NCI-H526 (cell line): ENCODE data around the gene THEM5.

ENCODE experiments used
- DNase-seq, 2 experiments: peaks; one replicate each; lab custom pipeline; 2025; lab: John Stamatoyannopoulos, UW

Gene THEM5

GRCh38 chr1:151819976-151820623, 33.4 kb downstream of the THEM5 start:
- no peak for DNase-seq

- DNase-seq, result no peak
Observed at GRCh38 chr1:151819227-151819835, 34.2 kb downstream of the THEM5 start.

DNA sequence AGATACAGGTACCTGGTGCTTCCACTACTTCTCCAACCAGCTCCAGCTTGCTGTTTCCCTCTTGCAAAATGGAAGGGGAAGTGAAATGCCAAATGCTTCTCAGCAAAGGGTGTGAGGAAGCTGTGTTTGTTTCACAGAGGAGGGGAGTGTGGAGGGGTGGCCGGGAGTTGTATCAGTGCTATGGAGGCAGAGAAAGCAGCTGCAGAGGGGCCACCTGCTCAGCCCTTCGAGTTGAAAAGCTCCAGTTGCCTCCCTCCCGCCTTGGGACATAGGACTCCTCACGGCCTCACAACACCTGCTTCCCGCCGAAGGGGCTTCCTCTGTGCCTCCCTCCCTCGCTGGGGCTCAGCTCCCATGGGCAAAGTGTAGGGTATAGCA, 36.2 kb downstream of the THEM5 start:
- DNase-seq, result no peak

- no peak for DNase-seq
Observed at GRCh38 chr1:151816548-151817352, 36.8 kb downstream of the THEM5 start.

- DNase-seq, result no peak
Observed at GRCh38 chr1:151815716-151816327, 37.7 kb downstream of the THEM5 start.

DNA sequence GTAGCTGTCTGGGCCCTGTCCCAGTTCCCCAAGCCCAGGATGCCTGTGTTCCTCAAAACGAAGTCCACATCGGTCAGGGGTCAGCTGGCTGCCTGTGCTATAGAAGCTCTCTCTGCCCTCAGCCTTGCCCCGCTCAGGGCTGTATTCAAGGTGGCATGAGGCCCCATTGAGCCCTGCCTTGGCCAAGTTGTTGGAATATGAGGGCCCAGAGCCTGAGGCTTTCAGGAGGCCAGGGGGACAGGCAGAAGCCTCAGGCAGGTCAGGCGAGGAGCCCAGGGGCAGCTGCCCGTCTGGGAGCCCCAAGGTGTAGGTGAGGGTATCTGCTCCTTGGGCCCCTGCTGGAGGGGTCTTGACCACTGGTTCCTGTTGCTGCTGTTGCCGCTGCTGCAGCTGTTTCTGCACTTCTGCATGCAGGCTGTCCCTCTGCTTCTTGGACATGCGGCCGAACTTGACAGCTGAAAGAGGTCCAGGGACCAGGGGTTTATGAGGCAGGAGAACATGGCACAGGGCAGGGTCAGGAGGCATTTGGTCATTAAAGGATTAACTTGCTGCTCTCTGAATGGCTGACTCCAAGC, 38.5 kb downstream of the THEM5 start:
- no peak for DNase-seq

GRCh38 chr1:151814426-151814825, 39.1 kb downstream of the THEM5 start:
- DNase-seq, result no peak

GRCh38 chr1:151813271-151813977, 40.1 kb downstream of the THEM5 start:
- no peak for DNase-seq

- no peak for DNase-seq
Observed at GRCh38 chr1:151811181-151811580, 42.3 kb downstream of the THEM5 start.

DNA sequence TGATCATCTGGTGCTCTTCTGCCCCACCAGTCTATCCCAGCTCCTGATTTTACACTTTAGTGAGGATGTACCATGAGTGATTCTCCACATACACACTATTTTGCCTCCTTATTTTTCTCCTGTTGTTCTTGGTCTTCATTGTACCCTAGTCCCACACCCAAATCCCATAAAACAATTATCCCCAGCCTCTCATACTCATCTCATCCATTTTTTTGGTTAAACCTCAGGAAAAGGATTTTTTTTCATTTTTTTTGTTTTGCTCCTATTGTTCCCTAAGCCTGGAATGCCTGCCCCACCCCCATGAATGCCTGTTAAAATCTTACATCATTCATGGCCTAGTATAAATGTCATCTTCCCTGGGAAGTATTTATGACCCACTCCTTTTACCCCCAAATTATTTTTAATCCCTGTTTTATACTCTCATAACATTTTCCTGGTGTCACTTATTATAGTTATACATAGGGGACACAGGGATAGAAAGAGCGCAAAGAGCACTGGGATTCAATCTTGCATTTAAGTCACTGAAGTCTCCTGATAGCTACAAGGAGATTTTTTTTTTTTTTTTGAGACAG, 43.4 kb downstream of the THEM5 start:
- no peak for DNase-seq

- no peak for DNase-seq
Observed at GRCh38 chr1:151809290-151809984, 44.1 kb downstream of the THEM5 start.

GRCh38 chr1:151807766-151808165, 45.7 kb downstream of the THEM5 start:
- DNase-seq, result no peak

DNA sequence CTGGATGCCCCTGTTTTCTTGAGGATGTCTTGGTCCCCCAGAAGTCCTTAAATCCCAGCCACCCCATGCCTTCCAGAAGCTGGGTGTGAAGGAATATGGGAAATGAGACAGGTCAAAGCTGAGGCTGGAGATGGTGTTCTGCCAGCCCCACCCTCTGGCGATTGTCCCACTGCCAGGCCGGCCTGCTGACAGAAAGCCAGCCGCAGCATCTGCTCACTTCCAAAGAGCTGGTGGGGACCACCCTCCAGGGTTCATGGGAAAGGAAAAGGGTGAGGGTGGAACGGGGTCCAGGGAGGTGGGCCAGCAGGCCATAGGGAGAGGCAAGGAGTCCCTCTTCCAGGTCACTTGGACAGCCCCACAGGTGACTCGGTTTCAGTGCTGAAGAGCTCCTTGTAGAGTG, 46.4 kb downstream of the THEM5 start:
- DNase-seq, result no peak

- DNase-seq, result no peak
Observed at GRCh38 chr1:151806170-151806569, 47.3 kb downstream of the THEM5 start.

- no peak for DNase-seq
Observed at GRCh38 chr1:151805066-151805820, 48.3 kb downstream of the THEM5 start, which contains the start of gene LINGO4. Gene LINGO4 (minus strand): TSS chr1:151805419. CDS start chr1:151802704, 2,715 bp downstream.

- no peak for DNase-seq
Observed at GRCh38 chr1:151803915-151804314, 49.6 kb downstream of the THEM5 start.

DNA sequence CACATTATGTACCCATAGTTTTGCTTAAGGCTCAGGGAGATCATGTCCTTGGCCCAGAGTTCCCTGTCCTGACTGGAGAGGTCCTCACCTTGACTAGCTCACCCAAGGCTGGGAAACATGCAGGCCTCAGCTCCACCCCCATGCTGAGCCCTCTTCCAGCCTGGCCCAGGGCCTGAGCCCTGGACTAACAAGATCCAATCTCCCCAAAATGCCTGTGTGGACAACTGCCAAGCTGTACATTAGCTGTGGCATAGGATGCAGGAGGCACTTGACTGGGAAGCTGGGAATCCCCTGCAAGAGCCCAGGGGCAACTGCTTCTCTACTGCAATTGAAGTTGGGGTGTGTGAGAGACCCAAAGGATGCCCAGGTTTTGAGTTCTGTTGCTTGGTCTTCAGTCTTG, 50.3 kb downstream of the THEM5 start:
- no peak for DNase-seq

DNA sequence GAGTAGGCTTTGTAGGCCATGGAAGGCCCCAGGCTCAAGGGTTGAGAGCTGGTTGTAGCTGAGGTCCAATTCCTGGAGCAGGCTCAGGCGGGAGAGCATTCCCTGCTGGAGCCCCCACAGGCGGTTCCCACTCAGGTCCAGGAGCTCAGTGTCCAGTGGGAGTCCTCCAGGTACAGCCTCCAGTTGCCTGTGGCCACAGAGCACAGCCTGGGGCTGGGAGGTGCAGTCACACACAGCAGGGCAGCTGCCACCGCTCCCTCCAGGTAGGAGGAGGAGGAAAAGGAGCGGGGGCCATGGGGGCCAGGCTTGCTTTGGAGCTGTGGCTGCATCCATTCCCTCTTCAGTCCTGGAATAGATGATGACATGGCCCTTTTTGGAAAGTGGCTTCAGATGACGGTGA, 51.1 kb downstream of the THEM5 start:
- no peak for DNase-seq

DNA sequence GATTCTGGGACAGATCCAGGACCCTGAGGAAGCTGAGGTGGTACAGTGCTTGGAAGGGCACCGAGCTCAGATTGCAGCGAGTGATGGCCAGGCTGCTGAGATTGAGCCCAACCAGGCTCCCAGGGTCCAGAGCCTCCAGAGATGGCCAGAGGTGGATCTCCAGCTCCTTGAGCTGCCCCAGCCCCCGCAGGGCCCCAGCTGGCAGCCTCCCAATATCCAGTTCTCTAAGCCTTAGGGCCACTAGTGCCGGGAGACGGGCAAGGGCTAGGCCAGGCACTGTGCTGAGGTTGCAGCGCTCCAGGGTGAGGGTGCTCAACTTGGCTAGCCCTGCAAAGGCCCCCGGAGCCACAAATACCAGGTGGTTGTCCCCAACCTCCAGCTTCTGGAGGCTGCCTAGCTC, 51.7 kb downstream of the THEM5 start:
- no peak for DNase-seq

GRCh38 chr1:151801310-151801820, 52.1 kb downstream of the THEM5 start:
- DNase-seq, result no peak
